ENCODE results near the gene VPS18. TPM values are rescaled to one million over a fixed set of nuclear protein-coding genes. Genes with fewer than 3 reads are reported as not detected.

Gene VPS18, protein sequence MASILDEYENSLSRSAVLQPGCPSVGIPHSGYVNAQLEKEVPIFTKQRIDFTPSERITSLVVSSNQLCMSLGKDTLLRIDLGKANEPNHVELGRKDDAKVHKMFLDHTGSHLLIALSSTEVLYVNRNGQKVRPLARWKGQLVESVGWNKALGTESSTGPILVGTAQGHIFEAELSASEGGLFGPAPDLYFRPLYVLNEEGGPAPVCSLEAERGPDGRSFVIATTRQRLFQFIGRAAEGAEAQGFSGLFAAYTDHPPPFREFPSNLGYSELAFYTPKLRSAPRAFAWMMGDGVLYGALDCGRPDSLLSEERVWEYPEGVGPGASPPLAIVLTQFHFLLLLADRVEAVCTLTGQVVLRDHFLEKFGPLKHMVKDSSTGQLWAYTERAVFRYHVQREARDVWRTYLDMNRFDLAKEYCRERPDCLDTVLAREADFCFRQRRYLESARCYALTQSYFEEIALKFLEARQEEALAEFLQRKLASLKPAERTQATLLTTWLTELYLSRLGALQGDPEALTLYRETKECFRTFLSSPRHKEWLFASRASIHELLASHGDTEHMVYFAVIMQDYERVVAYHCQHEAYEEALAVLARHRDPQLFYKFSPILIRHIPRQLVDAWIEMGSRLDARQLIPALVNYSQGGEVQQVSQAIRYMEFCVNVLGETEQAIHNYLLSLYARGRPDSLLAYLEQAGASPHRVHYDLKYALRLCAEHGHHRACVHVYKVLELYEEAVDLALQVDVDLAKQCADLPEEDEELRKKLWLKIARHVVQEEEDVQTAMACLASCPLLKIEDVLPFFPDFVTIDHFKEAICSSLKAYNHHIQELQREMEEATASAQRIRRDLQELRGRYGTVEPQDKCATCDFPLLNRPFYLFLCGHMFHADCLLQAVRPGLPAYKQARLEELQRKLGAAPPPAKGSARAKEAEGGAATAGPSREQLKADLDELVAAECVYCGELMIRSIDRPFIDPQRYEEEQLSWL
- 15.1 TPM for total RNA-seq
- polyA plus RNA-seq = 19.3 TPM

DNA sequence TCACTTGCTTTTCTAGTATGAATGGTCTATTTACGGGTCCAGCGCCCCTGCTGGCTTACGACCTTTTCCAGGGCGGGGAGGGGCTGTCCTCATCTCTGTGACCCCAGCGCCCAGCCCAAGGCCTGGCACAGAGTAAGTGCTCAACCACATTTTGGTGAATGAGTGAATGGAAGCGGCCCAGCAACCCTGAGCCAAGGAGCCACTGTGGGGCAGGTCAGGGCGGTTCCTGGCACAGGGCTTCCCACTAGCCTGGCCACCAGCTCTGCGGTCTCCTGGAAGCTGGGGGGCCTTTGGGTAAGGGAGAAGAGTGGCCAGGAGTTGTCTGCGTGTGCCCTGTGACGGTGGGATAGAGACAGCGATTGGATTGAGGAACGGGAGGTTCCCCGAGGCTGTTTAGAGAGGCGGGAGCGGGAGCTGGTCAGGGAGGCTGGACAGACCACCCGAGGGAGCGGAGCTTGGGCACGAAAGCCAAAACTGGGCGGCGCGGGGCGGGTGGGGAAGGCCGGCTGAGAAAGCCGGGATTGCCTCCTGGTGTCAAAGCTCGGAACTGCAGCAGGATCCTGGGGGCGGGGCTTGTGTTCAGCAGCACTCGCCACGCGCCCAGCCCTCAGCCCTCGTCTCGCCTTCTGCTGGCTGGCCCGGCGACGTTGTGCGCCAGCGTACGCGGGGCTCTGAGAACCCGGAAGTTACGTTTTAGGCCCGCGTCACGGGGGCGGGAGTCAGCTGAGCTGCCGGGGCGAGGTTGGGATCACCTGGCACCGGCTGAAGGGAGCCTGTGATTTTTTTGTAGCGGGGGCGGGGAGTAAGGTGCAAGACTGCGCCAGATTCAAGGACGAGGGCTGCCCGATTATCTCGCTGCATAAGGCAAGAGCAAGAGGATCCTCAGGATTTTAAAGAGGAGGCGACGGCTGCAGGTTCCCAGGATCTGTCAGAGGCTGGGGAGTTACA, at the start of gene VPS18:
Gene VPS18 (plus strand): TSS at position 718 of the 948 bp plus-strand sequence. CDS start 319 bp downstream, outside the sequence.
- peak within 1 kb of the TSS; percentile 74 for H3K27ac ChIP-seq (ENCODE audit: low read depth)
- 3% methylated on average over 55 of the region's 55 CpGs for WGBS
- no peaks in the 10 kb centered on the region for H3K4me1 ChIP-seq (ENCODE audit: insufficient read depth)
- DNase-seq (ENCODE audit: extremely low spot score) = peak; percentile 92
- no peaks in the 10 kb centered on the region for H3K36me3 ChIP-seq (ENCODE audit: insufficient read depth)
- H3K4me3 ChIP-seq (ENCODE audit: low read depth, low read length) = peak within 1 kb of the TSS; percentile 63

DNA sequence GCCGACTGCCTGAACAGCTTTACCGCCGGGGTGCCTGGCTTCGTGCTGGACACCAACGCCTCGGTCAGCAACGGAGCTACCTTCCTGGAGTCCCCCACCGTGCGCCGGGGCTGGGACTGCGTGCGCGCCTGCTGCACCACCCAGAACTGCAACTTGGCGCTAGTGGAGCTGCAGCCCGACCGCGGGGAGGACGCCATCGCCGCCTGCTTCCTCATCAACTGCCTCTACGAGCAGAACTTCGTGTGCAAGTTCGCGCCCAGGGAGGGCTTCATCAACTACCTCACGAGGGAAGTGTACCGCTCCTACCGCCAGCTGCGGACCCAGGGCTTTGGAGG, 49.6 kb upstream of the VPS18 start:
- DNase-seq (ENCODE audit: extremely low spot score) = no peak
- H3K4me1 ChIP-seq (ENCODE audit: insufficient read depth) = no peaks in the 10 kb centered on the region
- 1% methylated on average over 28 of the region's 28 CpGs for WGBS
- H3K36me3 ChIP-seq (ENCODE audit: insufficient read depth) = no peaks in the 10 kb centered on the region
- H3K4me3 ChIP-seq (ENCODE audit: low read depth, low read length) = peak overlapping the region; percentile 54
- peak overlapping the region; percentile 82 for H3K27ac ChIP-seq (ENCODE audit: low read depth)

DNA sequence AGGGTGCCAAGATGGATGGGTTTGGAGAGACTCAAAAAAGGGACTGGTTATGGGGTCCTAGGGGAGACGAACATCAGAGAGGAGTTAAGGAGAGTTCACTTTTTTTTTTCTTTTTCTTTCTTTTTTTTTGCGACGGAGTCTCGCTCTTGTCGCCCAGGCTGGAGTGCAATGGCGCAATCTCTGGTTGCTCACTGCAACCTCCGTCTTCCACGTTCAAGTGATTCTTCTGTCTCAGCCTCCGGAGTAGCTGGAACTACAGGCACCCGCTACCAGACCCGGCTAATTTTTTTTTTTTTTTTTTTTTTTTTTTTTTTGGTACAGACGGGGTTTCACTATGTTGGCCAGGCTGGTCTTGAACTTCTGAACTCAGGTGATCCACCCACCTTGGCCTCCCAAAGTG, 49.2 kb upstream of the VPS18 start:
- DNase-seq (ENCODE audit: extremely low spot score) = no peak
- no peaks in the 10 kb centered on the region for H3K36me3 ChIP-seq (ENCODE audit: insufficient read depth)
- no peaks in the 10 kb centered on the region for H3K4me1 ChIP-seq (ENCODE audit: insufficient read depth)
- peak overlapping the region; percentile 54 for H3K4me3 ChIP-seq (ENCODE audit: low read depth, low read length)
- 50% methylated on average over 12 of the region's 12 CpGs for WGBS
- peak overlapping the region; percentile 82 for H3K27ac ChIP-seq (ENCODE audit: low read depth)

DNA sequence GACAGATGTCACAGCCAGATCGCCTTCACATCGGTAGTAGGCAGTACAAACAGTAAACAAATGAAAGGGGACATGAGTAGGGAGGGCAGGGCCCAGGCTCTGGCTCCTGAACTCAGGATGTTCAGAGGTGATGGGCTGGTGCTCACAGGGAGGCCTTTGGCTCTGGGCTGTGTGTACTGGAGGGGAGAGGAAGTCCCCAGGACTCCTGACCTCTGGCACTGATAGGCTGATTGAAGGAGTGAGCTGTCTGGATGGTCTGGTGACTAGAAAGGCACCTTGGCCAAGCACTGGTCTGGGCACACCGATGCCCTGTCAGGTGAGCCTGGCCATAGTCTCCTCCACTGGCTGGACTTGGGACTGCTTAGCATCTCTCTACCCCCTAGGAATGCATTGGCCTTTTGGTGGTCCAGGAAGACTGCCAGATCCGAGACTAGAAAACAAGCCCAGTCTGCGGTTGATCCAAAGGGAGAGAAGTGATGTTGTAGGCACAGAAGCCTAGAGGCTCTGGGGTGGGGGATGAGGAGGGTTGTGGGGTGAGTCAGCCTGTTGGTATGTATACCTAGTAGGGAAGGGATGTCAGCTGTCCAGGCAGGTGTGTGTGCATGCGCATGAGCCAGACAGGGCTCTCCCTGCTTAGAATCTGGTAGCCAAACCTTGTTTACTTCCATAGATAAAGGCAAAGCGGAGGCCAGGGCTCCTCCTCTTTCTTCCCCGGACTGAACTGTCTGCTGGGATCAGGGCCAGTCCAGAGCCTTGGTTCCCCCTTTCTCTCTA, 48.6 kb upstream of the VPS18 start:
- WGBS = 71% methylated on average over 8 of the region's 8 CpGs
- Histone ChIP-seq H3K27ac (ENCODE audit: low read depth) (peak overlapping the region; percentile 82), H3K4me1 (ENCODE audit: insufficient read depth) (no peaks in the 10 kb centered on the region), H3K4me3 (ENCODE audit: low read depth, low read length) (no peak overlapping the region), H3K36me3 (ENCODE audit: insufficient read depth) (no peaks in the 10 kb centered on the region)
- DNase-seq (ENCODE audit: extremely low spot score) = peak; percentile 55

DNA sequence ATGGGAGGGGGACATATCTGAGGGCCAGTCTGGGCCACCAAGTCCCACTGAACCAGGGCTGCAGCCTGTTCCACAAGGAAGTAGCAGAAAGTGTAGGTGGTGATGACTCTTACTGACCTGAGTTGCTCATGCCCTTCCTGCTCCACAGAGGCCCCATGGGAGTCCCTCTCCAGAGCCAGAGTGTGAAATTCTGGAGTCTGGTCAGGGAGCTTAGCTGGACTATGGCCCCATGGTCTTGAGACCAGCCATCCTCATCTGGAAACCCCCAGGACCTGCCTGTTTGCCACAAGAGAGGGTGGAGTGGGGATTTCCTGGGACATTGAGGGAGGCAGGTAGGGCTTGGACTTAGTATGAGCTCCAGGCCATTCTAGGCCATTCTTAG, 47.4 kb upstream of the VPS18 start:
- no peak overlapping the region for H3K4me3 ChIP-seq (ENCODE audit: low read depth, low read length)

DNA sequence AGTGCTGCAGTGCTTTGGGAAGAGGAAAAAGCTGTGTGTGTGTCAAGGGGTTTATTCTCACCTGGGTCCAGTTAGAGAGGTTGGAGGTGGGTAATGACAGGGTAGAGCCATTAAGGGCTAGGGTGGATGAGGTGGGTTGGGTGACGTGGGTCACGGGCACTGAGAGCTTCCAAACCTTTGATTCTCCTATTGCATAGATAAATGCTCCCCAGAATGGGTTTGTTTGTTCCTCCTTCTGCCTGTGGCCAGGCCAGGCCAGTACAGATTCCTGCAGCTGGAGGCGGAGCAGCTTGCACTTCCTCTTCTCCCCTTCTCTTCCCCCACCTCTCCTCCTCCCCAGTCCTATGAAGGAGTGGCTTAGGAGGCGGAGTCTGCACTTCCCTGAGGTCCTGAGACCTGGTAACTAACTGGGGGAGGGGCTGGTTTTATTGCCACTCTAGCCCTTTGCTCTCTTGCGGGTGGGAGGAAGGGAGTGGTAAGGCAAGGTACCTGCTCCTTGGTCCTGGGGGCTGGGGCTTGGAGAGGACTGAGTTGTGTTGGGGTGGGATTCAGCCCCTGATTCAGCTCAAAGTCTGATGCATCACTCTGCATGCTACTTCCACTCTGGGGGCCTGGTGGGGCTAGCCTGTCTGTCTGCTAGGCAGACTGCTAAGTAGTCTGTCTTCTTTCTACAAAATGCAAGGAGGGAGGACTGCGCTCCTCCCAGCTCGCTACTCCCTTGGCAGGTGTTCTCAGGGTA, 46.9 kb upstream of the VPS18 start:
- H3K27ac ChIP-seq (ENCODE audit: low read depth) = peak overlapping the region; percentile 60
- no peak overlapping the region for H3K4me3 ChIP-seq (ENCODE audit: low read depth, low read length)
- H3K36me3 ChIP-seq (ENCODE audit: insufficient read depth) = no peaks in the 10 kb centered on the region
- no peaks in the 10 kb centered on the region for H3K4me1 ChIP-seq (ENCODE audit: insufficient read depth)
- WGBS = 75% methylated on average over 7 of the region's 7 CpGs
- peak; percentile 73 for DNase-seq (ENCODE audit: extremely low spot score)

More for the DNA sequence above, 47.4 kb upstream of the VPS18 start:
- H3K4me1 ChIP-seq (ENCODE audit: insufficient read depth) = no peaks in the 10 kb centered on the region
- no peaks in the 10 kb centered on the region for H3K36me3 ChIP-seq (ENCODE audit: insufficient read depth)
- peak overlapping the region; percentile 60 for H3K27ac ChIP-seq (ENCODE audit: low read depth)
- DNase-seq (ENCODE audit: extremely low spot score) = no peak

DNA sequence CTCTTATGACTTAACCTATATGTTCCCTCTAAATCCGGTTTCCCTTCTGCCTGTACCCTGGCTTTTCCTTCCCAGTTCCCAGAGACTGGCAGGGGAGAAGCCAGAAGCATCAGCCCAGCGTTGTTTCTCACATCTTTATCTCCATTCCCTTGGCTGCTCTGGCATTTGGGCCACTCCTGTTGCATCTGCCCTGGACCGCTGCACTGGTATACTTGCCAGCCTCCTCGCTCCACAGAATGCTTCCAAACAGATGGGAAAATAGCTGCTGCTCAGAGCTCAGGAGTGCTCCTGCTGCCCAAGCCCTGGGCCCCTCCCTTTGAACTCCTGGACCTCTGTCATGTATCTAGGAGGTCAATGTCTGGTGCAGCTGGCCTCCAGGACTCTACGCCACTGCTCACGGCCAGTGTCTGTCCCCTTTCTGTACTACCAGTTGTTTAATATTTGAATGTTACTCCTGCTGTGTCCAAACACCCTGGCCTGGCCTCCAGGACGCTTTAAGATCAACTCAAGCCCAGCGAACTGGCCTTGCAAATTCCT, 43.6 kb upstream of the VPS18 start:
- Histone ChIP-seq H3K4me3 (ENCODE audit: low read depth, low read length) (no peak overlapping the region), H3K27ac (ENCODE audit: low read depth) (no peak overlapping the region), H3K36me3 (ENCODE audit: insufficient read depth) (no peaks in the 10 kb centered on the region), H3K4me1 (ENCODE audit: insufficient read depth) (no peaks in the 10 kb centered on the region)
- WGBS = 85% methylated on average over 8 of the region's 8 CpGs
- no peak for DNase-seq (ENCODE audit: extremely low spot score)

DNA sequence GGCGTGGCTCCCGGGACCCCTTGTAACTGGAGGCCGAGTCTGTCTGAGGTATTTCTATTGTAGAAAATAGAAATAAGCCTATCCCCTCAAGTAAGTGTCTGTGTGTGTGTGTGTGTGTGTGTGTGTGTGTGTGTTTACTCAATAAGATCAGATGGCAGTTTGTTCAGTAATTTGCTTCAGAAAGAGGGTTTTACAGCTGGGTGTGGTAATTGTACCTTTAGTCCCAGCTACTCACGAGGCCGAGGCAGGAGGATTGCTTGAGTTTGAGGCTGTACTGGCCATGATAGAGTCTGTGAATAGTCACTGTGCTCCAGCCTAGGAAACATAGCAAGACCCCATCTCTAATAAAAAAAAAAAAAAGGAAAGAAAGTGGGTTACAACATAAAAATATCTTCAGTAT, 41.7 kb upstream of the VPS18 start:
- no peak for DNase-seq (ENCODE audit: extremely low spot score)
- Histone ChIP-seq H3K36me3 (ENCODE audit: insufficient read depth) (no peaks in the 10 kb centered on the region), H3K27ac (ENCODE audit: low read depth) (no peak overlapping the region), H3K4me1 (ENCODE audit: insufficient read depth) (no peaks in the 10 kb centered on the region), H3K4me3 (ENCODE audit: low read depth, low read length) (no peak overlapping the region)
- WGBS = 91% methylated on average over 5 of the region's 5 CpGs

DNA sequence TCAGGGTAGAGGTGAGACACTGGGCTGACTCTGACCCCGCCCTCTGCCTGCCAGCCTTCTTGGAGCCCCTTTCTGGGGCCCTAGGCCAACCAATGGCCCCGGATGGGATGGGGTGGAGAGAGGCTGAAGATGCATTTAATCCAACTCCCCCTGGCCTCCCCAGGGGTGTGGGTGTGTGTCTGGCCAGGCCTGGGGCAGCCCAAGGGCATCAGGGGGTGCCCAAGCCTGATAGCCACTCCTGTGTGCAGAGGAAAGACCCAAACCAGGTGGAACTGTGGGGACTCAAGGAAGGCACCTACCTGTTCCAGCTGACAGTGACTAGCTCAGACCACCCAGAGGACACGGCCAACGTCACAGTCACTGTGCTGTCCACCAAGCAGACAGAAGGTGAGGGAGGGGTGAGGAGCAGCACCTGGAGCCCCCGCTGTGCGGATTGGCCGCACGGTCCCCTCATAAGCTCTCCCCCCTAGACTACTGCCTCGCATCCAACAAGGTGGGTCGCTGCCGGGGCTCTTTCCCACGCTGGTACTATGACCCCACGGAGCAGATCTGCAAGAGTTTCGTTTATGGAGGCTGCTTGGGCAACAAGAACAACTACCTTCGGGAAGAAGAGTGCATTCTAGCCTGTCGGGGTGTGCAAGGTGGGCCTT, 40.9 kb upstream of the VPS18 start:
- Histone ChIP-seq H3K4me3 (ENCODE audit: low read depth, low read length) (no peak overlapping the region), H3K4me1 (ENCODE audit: insufficient read depth) (no peaks in the 10 kb centered on the region), H3K36me3 (ENCODE audit: insufficient read depth) (no peaks in the 10 kb centered on the region), H3K27ac (ENCODE audit: low read depth) (no peak overlapping the region)
- 92% methylated on average over 16 of the region's 16 CpGs for WGBS
- DNase-seq (ENCODE audit: extremely low spot score) = no peak

DNA sequence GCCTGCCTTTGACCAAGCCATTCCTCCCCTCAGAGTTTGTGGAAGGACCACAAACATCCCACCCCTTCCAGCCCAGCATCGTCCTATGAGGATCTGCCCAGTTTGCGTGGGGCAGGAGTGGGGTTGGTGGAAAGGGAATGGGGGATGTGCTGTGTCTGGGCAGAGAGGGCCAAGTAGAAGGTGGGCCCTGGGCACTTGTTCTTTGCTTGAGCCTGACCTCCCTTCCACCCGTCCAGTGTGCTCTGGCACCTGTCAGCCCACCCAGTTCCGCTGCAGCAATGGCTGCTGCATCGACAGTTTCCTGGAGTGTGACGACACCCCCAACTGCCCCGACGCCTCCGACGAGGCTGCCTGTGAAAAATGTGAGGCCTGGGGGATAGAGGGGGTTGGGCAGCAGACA, 40.1 kb upstream of the VPS18 start:
- Histone ChIP-seq H3K36me3 (ENCODE audit: insufficient read depth) (no peaks in the 10 kb centered on the region), H3K4me3 (ENCODE audit: low read depth, low read length) (no peak overlapping the region), H3K27ac (ENCODE audit: low read depth) (no peak overlapping the region), H3K4me1 (ENCODE audit: insufficient read depth) (no peaks in the 10 kb centered on the region)
- DNase-seq (ENCODE audit: extremely low spot score) = no peak
- 58% methylated on average over 10 of the region's 10 CpGs for WGBS

DNA sequence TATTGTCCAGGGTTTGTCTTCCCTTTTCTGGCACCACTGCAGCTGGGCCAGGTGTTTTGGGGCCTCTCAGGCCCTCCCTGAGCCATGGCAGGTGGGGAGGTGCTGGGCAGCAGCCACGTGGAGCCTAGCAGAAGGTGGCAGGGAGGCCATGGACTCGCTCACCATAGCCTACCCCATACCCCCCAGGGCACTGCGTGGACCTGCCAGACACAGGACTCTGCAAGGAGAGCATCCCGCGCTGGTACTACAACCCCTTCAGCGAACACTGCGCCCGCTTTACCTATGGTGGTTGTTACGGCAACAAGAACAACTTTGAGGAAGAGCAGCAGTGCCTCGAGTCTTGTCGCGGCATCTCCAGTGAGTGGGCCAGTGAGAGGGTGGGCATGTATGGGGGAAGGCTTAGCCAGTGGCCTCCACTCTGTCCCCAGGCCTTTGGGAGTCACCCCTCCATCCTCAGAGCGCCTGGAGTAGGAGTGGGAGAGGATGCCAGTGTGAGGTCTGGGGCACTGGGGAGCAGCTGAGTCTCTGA, 38.5 kb upstream of the VPS18 start:
- no peak for DNase-seq (ENCODE audit: extremely low spot score)
- Histone ChIP-seq H3K4me3 (ENCODE audit: low read depth, low read length) (no peak overlapping the region), H3K27ac (ENCODE audit: low read depth) (no peak overlapping the region), H3K4me1 (ENCODE audit: insufficient read depth) (no peaks in the 10 kb centered on the region), H3K36me3 (ENCODE audit: insufficient read depth) (no peaks in the 10 kb centered on the region)
- WGBS = 85% methylated on average over 13 of the region's 13 CpGs
